Measurements from ENCODE around the gene SLC1A3.

Gene SLC1A3

GRCh38 chr5:36658038-36658756, 51.8 kb downstream of the SLC1A3 start:
- no peak for DNase-seq (ENCODE audit: extremely low read depth, insufficient read length)
- no peaks in the 10 kb centered on the region; the same call in none of the 2 replicates for H3K27me3 ChIP-seq (replicated peaks; ENCODE audit: control insufficient read depth, insufficient read depth, low read length)
- H3K4me3 ChIP-seq (replicated peaks; ENCODE audit: low read depth, low read length): no peak overlapping the region
- no peaks in the 10 kb centered on the region for H3K36me3 ChIP-seq (ENCODE audit: control insufficient read depth, insufficient read depth, low read length)
- no peak for TF ChIP-seq CTCF (IDR thresholded peaks at IDR 0.05; ENCODE audit: insufficient read depth, low read length, poor library complexity, severe bottlenecking)

- Histone ChIP-seq H3K36me3 (ENCODE audit: control insufficient read depth, insufficient read depth, low read length) (no peaks in the 10 kb centered on the region), H3K4me3 (replicated peaks; ENCODE audit: low read depth, low read length) (no peak overlapping the region), H3K27me3 (replicated peaks; ENCODE audit: control insufficient read depth, insufficient read depth, low read length) (no peaks in the 10 kb centered on the region; the same call in 1 of the 2 replicates)
- no peak for TF ChIP-seq CTCF (IDR thresholded peaks at IDR 0.05; ENCODE audit: insufficient read depth, low read length, poor library complexity, severe bottlenecking)
- no peak for DNase-seq (ENCODE audit: extremely low read depth, insufficient read length)
These were observed 53.0 kb downstream of the SLC1A3 start for GRCh38 chr5:36659411-36659810.

- no peaks in the 10 kb centered on the region; the same call in 1 of the 2 replicates for H3K27me3 ChIP-seq (replicated peaks; ENCODE audit: control insufficient read depth, insufficient read depth, low read length)
- no peak for DNase-seq (ENCODE audit: extremely low read depth, insufficient read length)
- no peaks in the 10 kb centered on the region for H3K36me3 ChIP-seq (ENCODE audit: control insufficient read depth, insufficient read depth, low read length)
- TF ChIP-seq CTCF (IDR thresholded peaks at IDR 0.05; ENCODE audit: insufficient read depth, low read length, poor library complexity, severe bottlenecking): no peak
- no peak overlapping the region for H3K4me3 ChIP-seq (replicated peaks; ENCODE audit: low read depth, low read length)
These were observed 54.1 kb downstream of the SLC1A3 start for GRCh38 chr5:36660397-36661049.

- no peaks in the 10 kb centered on the region; the same call in 1 of the 2 replicates for H3K27me3 ChIP-seq (replicated peaks; ENCODE audit: control insufficient read depth, insufficient read depth, low read length)
- H3K4me3 ChIP-seq (replicated peaks; ENCODE audit: low read depth, low read length): no peak overlapping the region
- no peaks in the 10 kb centered on the region for H3K36me3 ChIP-seq (ENCODE audit: control insufficient read depth, insufficient read depth, low read length)
- no peak for DNase-seq (ENCODE audit: extremely low read depth, insufficient read length)
- no peak for TF ChIP-seq CTCF (IDR thresholded peaks at IDR 0.05; ENCODE audit: insufficient read depth, low read length, poor library complexity, severe bottlenecking)
These were observed 55.2 kb downstream of the SLC1A3 start for GRCh38 chr5:36661456-36662220.

GRCh38 chr5:36662291-36662851, 56.0 kb downstream of the SLC1A3 start:
- Histone ChIP-seq H3K27me3 (replicated peaks; ENCODE audit: control insufficient read depth, insufficient read depth, low read length) (no peaks in the 10 kb centered on the region; the same call in 1 of the 2 replicates), H3K36me3 (ENCODE audit: control insufficient read depth, insufficient read depth, low read length) (no peaks in the 10 kb centered on the region), H3K4me3 (replicated peaks; ENCODE audit: low read depth, low read length) (no peak overlapping the region)
- TF ChIP-seq CTCF (IDR thresholded peaks at IDR 0.05; ENCODE audit: insufficient read depth, low read length, poor library complexity, severe bottlenecking): no peak
- DNase-seq (ENCODE audit: extremely low read depth, insufficient read length): no peak

All from GM06990 (cell line).